RWPE1 (cell line): ENCODE data around the gene ASB10.

Experiments used
- CTCF ChIA-PET: fragments of 350-600 bp; sonication (Branson Sonifier 250); formaldehyde crosslinking; extraction: SDS; loops from one replicate; lab custom pipeline; 2021; lab: Yijun Ruan, JAX
- POLR2A ChIA-PET: fragments of 400-600 bp; formaldehyde crosslinking; extraction: SDS; loops from one replicate; lab custom pipeline; 2020; ENCODE audit warnings: antibody characterized with exemption; ENCODE audit not compliant: low non-redundant PET; lab: Yijun Ruan, JAX
- DNase-seq: peaks from one replicate; pipeline ENCODE4 v3.0.0; 2012; ENCODE audit warnings: low spot score
- H3K27ac ChIP-seq: fragments of 450-650 bp; 2 replicates; pipeline ENCODE4 v1.5.1; 2017
- TF ChIP-seq, protein P1 (sequence below): fragments of 450-650 bp; conservative IDR thresholded peaks from 2 replicates; pipeline ENCODE4 v1.5.1; 2017; ENCODE audit warnings: low read depth, mild to moderate bottlenecking

ASB10 gene

DNA sequence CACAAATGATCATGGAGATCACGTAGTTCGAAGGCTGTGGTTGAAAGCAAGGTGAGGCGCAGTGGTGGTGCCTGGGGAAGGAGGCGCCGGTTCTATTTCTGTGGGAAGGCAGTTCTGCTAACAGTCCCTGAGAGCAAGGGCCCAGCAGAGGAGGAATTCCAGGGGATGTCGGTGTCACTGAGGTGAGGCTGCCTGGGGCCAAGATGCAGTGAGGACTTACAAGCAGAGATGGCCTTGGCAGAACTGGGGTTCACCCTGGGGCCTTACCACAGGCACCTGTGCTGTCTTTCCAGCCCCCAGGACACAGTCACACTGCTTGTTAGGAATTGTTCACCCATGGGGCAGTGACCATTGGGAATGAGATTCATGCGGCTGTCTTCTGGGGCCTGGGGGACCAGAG lies 46.2 kb downstream of the ASB10 start:
- DNase-seq, result no peak
- TF ChIP-seq, protein P1, sequence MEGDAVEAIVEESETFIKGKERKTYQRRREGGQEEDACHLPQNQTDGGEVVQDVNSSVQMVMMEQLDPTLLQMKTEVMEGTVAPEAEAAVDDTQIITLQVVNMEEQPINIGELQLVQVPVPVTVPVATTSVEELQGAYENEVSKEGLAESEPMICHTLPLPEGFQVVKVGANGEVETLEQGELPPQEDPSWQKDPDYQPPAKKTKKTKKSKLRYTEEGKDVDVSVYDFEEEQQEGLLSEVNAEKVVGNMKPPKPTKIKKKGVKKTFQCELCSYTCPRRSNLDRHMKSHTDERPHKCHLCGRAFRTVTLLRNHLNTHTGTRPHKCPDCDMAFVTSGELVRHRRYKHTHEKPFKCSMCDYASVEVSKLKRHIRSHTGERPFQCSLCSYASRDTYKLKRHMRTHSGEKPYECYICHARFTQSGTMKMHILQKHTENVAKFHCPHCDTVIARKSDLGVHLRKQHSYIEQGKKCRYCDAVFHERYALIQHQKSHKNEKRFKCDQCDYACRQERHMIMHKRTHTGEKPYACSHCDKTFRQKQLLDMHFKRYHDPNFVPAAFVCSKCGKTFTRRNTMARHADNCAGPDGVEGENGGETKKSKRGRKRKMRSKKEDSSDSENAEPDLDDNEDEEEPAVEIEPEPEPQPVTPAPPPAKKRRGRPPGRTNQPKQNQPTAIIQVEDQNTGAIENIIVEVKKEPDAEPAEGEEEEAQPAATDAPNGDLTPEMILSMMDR, result no peak
- POLR2A ChIA-PET, result interaction anchor here (0.5 kb wide), 1 partner anchor 28 kb away, joined by 5 read pairs; no protein-coding TSS in a partner anchor
- CTCF ChIA-PET, result interaction anchor here (0.7 kb wide), 1 partner anchor 31 kb away, joined by 3 read pairs; no protein-coding TSS in a partner anchor
- H3K27ac ChIP-seq, result no peak overlapping the region

DNA sequence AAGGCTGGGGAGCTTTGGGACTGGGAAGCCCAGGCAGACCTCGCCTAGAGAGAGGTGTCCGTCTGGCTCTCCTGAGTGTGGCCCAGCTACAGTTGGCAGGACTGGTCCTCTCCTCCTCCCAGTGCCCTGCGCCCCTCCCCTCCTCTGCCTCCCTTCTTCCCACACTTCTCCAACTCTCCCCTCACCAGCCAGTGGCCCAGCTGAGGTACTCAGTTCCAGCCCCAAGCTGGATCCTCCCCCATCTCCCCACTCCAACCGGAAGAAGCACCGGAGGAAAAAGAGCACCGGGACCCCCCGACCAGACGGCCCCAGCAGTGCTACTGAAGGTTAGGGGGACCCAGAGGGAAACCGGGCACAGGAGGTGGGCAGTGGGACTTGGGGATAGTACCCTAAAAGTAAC lies 47.3 kb downstream of the ASB10 start:
- ChIA-PET POLR2A (no interaction called here), CTCF (no interaction called here)
- H3K27ac ChIP-seq, result peak overlapping the region; percentile 13; the same call in 1 of the 2 replicates
- no peak for DNase-seq
- TF ChIP-seq, protein P1, result no peak

GRCh38 chr7:151139071-151139790 lies 47.8 kb downstream of the ASB10 start:
- ChIA-PET CTCF (no interaction called here), POLR2A (no interaction called here)
- DNase-seq, result no peak
- TF ChIP-seq, protein P1, result no peak
- peak overlapping the region; percentile 13; the same call in 1 of the 2 replicates for H3K27ac ChIP-seq

GRCh38 chr7:151138153-151138851 lies 48.7 kb downstream of the ASB10 start:
- ChIA-PET CTCF (no interaction called here), POLR2A (no interaction called here)
- TF ChIP-seq, protein P1, result no peak
- no peak for DNase-seq
- 0 out of 2 replicates have a peak overlapping the region, but pooled peaks have one; percentile 13 for H3K27ac ChIP-seq

DNA sequence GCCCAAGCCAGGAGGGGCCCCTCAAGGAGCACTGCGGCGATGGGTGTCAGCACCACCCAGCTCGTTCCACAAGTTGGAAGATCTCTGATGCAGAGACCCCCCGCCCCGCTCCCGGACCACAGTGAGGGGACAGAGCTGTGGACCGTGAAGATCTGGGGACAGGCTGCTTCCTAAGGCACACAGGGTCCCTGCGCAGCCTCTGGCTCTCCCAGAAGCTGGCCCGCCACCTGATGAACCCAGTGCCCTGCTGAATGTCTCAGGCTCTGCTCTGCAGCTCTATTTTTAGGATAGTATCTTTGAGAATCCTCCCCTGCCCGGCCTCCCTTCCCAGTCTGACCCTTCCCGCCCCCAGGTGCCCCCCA lies 49.3 kb downstream of the ASB10 start:
- POLR2A ChIA-PET, result no interaction called here
- no peak for DNase-seq
- TF ChIP-seq, protein P1, result no peak
- no peak overlapping the region for H3K27ac ChIP-seq
- CTCF ChIA-PET, result no interaction called here

DNA sequence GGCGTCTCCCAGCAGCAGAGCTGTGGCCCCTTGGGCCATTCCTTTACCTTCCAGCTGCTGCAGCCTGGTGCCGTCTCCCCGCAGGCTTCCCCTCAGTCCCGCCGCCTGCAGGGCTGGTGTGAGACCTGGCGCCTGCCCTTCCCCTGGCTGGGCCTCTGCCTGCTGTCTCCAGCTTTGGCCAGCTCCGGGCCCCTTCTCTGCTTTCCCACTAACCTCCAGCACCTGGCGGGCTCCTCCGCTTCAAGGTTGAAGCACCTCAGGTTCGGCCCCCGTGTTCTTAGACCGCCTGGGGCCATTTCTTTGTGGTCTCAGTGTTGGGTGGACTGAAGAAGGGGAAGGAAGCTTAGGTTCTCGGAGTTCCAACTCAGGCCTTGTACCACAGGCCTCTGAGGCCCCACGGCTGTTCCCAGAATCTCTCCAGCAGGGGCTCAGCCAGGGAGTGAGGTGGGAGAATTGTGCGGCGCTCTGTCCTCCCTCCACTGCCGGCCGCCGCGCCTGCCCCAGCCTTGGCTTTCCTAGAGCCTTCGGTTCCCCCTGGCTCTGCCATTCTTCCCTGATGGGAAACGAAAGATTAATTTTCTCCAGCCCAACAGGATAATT lies 49.9 kb downstream of the ASB10 start:
- peak overlapping the region; percentile 10; the same call in 1 of the 2 replicates for H3K27ac ChIP-seq
- TF ChIP-seq, protein P1, result no peak
- POLR2A ChIA-PET, result no interaction called here
- CTCF ChIA-PET, result no interaction called here
- no peak for DNase-seq
